Suprapubic skin (tissue), 4 donors: Measurements from ENCODE around the gene VRK3.
A peak's percentile ranks its signal among the peaks of the same experiment; 100 is the strongest.

Source experiments
- CTCF ChIP-seq, 2 donors: fragments of 200-600 bp in 1 of 2; fragments of 450-650 bp in 1 of 2; sonication (generic) in 1 of 2; IDR thresholded peaks; one replicate each; pipeline ENCODE4 v1.5.1; 2016 to 2019; ENCODE audit warnings: antibody characterized with exemption in 2 of 2, mild to moderate bottlenecking in 1 of 2, moderate library complexity in 1 of 2
- EP300 ChIP-seq: sonication (generic); formaldehyde crosslinking; IDR thresholded peaks from one replicate; pipeline ENCODE4 v1.6.1; 2017; ENCODE audit warnings: antibody characterized with exemption
- POLR2A ChIP-seq, 2 donors: fragments of 450-650 bp; IDR thresholded peaks; one replicate each; pipeline ENCODE4 v1.6.1; 2017; ENCODE audit warnings: antibody characterized with exemption in 2 of 2, mild to moderate bottlenecking in 2 of 2, moderate library complexity in 2 of 2
- POLR2AphosphoS5 ChIP-seq, 3 donors: sonication (generic); formaldehyde crosslinking; IDR thresholded peaks; one replicate each; pipeline ENCODE4 v1.6.1; 2017; ENCODE audit warnings: antibody characterized with exemption in 3 of 3

GRCh38 chr19:49983645-49984229 lies 41.4 kb downstream of the VRK3 start:
- peak; percentile 50 to 74 for TF ChIP-seq CTCF (IDR thresholded peaks at IDR 0.05)
- TF ChIP-seq POLR2A (IDR thresholded peaks at IDR 0.05) = no peak
- no peak for TF ChIP-seq EP300
- TF ChIP-seq POLR2AphosphoS5 (IDR thresholded peaks at IDR 0.05) = no peak
